Upper lobe of right lung (tissue), 1 donor: ENCODE results near the gene TRAF7. TPM values are rescaled to one million over a fixed set of nuclear protein-coding genes. Genes with fewer than 3 reads are reported as not detected.

ENCODE experiments used
- ATAC-seq: fragments of 200-7000 bp; cut with Tn5 transposase; one replicate; pipeline ENCODE4 v1.9.1; 2020; ENCODE audit warnings: mild to moderate bottlenecking, moderate library complexity
- DNase-seq: peaks from one replicate; pipeline ENCODE4 v3.0.0-alpha.2; 2020
- H3K27ac ChIP-seq: fragments of 200-600 bp; one replicate; pipeline ENCODE4 v1.8.0; 2022
- H3K27me3 ChIP-seq: fragments of 200-600 bp; one replicate; pipeline ENCODE4 v1.8.0; 2022; ENCODE audit warnings: mild to moderate bottlenecking
- H3K36me3 ChIP-seq: fragments of 200-600 bp; one replicate; pipeline ENCODE4 v1.8.0; 2022
- H3K4me1 ChIP-seq: fragments of 200-600 bp; one replicate; pipeline ENCODE4 v1.8.0; 2022
- H3K4me3 ChIP-seq: fragments of 200-600 bp; one replicate; pipeline ENCODE4 v1.8.0; 2022; ENCODE audit warnings: mild to moderate bottlenecking
- H3K9me3 ChIP-seq: fragments of 200-600 bp; one replicate; pipeline ENCODE4 v1.8.0; 2022
- CTCF ChIP-seq: fragments of 200-600 bp; IDR thresholded peaks from one replicate; pipeline ENCODE4 v1.8.0; 2022; ENCODE audit warnings: antibody characterized with exemption
- intact Hi-C: fragments of 100-400 bp; cut with DNase I; formaldehyde crosslinking; loops from one replicate; pipeline ENCODE4 v1.11.0; 2022
- total RNA-seq: library from RNA; stranded (reverse); fragmentation: NEBNext Ultra II Directional; extraction: Animal tissue kit (Norgen Biotek cat#: 25700); gene quantifications from one replicate; pipeline ENCODE4 v1.2.1, GENCODE V29; 2021
- donor health status: DM: no; HTN: yes; CAD: no; lungs with severe emphysema.

Gene TRAF7
- total RNA-seq, 1 donor from 2014 or later = 64.3 TPM

- Histone ChIP-seq H3K27me3 (no peaks in the 10 kb centered on the region), H3K36me3 (peaks cover 34% of the 10 kb centered on the region), H3K27ac (no peak overlapping the region), H3K4me1 (peaks cover 33% of the 10 kb centered on the region), H3K4me3 (no peak overlapping the region), H3K9me3 (no peaks in the 10 kb centered on the region)
- no peak for DNase-seq
- intact Hi-C loops = no loop called here
- no peak for ATAC-seq
- no peak for TF ChIP-seq CTCF
These were observed 52.7 kb downstream of the TRAF7 start for GRCh38 chr16:2208308-2208707.

- no peak for TF ChIP-seq CTCF
- DNase-seq = no peak
- no peaks in the 10 kb centered on the region for H3K9me3 ChIP-seq
- H3K27ac ChIP-seq = no peak overlapping the region
- peaks cover 38% of the 10 kb centered on the region for H3K4me1 ChIP-seq
- no peaks in the 10 kb centered on the region for H3K27me3 ChIP-seq
- peaks cover 34% of the 10 kb centered on the region for H3K36me3 ChIP-seq
- ATAC-seq = no peak
- no peak overlapping the region for H3K4me3 ChIP-seq
- intact Hi-C loops = no loop called here
These were observed 53.2 kb downstream of the TRAF7 start for GRCh38 chr16:2208772-2209171.

- DNase-seq = no peak
- Histone ChIP-seq H3K9me3 (no peaks in the 10 kb centered on the region), H3K4me1 (peaks cover 41% of the 10 kb centered on the region), H3K27ac (no peak overlapping the region), H3K4me3 (no peak overlapping the region), H3K36me3 (peaks cover 34% of the 10 kb centered on the region), H3K27me3 (no peaks in the 10 kb centered on the region)
- TF ChIP-seq CTCF = no peak
- no peak for ATAC-seq
- intact Hi-C loops = no loop called here
These were observed 53.9 kb downstream of the TRAF7 start for GRCh38 chr16:2209258-2210008.

GRCh38 chr16:2210009-2210332, 54.4 kb downstream of the TRAF7 start:
- Histone ChIP-seq H3K27me3 (no peaks in the 10 kb centered on the region), H3K4me3 (no peak overlapping the region), H3K4me1 (peaks cover 36% of the 10 kb centered on the region), H3K9me3 (no peaks in the 10 kb centered on the region), H3K27ac (no peak overlapping the region), H3K36me3 (peaks cover 34% of the 10 kb centered on the region)
- intact Hi-C loops = no loop called here
- ATAC-seq (no peak), DNase-seq (no peak)
- no peak for TF ChIP-seq CTCF

- ATAC-seq (no peak), DNase-seq (no peak)
- H3K36me3 ChIP-seq = peaks cover 34% of the 10 kb centered on the region
- H3K4me1 ChIP-seq = peaks cover 36% of the 10 kb centered on the region
- H3K4me3 ChIP-seq = no peak within 1 kb of the TSS
- intact Hi-C loops = no loop called here
- no peak within 1 kb of the TSS for H3K27ac ChIP-seq
- H3K27me3 ChIP-seq = no peaks in the 10 kb centered on the region
- no peak for TF ChIP-seq CTCF
- H3K9me3 ChIP-seq = no peaks in the 10 kb centered on the region
These were observed 55.1 kb downstream of the TRAF7 start, which contains the start of gene BRICD5 for GRCh38 chr16:2210386-2211365. BRICD5 (minus strand) TSS chr16:2210863; CDS start chr16:2210833, 30 bp downstream.
